GM12864 (cell line): Measurements from ENCODE around the gene AMPD3.

Source experiments
- DNase-seq: peaks from one replicate; pipeline ENCODE4 v3.0.0-alpha.2; 2011; ENCODE audit warnings: low read depth
- H3K4me3 ChIP-seq: 2 replicates; pipeline ENCODE4 v1.5.1; 2011; ENCODE audit warnings: mild to moderate bottlenecking, low read depth, low read length, control low read depth
- TF ChIP-seq, protein P1 (sequence below): IDR thresholded peaks from 2 replicates; pipeline ENCODE4 v1.5.1; 2011; ENCODE audit warnings: low read depth, mild to moderate bottlenecking, moderate library complexity, low read length, control low read depth, inconsistent platforms; ENCODE audit errors: missing control alignments

The AMPD3 gene

DNA sequence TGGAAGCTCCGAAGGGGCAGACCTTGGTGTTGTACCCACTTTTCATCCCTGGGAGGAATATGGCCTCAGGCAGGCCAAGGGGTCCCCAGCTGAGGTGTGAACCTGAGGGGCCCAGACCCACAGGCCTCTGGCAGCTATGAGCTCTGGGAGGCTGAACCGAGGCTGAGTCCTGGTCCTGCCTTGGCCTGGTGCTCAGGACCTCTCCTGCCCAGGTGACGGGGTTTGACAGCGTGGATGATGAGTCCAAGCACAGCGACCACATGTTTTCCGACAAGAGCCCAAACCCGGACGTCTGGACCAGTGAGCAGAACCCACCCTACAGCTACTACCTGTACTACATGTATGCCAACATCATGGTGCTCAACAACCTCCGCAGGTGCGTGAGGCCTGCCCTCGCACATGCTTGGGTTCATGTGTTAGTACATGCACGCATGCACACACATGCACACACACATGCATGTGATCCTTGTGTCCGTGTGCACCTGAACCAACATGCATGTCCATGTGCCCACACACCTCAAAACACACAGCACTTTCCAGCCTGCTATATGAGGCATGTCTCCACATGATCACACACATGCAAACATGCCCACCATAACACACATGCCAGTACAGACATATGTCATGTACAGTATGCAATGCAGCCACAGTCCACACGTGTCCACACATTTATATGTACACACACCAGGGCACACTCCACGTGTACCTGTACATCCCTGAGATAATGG is 45.0 kb downstream of the AMPD3 start:
- TF ChIP-seq, protein P1, sequence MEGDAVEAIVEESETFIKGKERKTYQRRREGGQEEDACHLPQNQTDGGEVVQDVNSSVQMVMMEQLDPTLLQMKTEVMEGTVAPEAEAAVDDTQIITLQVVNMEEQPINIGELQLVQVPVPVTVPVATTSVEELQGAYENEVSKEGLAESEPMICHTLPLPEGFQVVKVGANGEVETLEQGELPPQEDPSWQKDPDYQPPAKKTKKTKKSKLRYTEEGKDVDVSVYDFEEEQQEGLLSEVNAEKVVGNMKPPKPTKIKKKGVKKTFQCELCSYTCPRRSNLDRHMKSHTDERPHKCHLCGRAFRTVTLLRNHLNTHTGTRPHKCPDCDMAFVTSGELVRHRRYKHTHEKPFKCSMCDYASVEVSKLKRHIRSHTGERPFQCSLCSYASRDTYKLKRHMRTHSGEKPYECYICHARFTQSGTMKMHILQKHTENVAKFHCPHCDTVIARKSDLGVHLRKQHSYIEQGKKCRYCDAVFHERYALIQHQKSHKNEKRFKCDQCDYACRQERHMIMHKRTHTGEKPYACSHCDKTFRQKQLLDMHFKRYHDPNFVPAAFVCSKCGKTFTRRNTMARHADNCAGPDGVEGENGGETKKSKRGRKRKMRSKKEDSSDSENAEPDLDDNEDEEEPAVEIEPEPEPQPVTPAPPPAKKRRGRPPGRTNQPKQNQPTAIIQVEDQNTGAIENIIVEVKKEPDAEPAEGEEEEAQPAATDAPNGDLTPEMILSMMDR, result no peak
- no peak for DNase-seq
- H3K4me3 ChIP-seq, result no peak overlapping the region

GRCh38 chr11:10500757-10501684 is 46.0 kb downstream of the AMPD3 start:
- TF ChIP-seq, protein P1, result no peak
- no peak for DNase-seq
- H3K4me3 ChIP-seq, result no peak overlapping the region

DNA sequence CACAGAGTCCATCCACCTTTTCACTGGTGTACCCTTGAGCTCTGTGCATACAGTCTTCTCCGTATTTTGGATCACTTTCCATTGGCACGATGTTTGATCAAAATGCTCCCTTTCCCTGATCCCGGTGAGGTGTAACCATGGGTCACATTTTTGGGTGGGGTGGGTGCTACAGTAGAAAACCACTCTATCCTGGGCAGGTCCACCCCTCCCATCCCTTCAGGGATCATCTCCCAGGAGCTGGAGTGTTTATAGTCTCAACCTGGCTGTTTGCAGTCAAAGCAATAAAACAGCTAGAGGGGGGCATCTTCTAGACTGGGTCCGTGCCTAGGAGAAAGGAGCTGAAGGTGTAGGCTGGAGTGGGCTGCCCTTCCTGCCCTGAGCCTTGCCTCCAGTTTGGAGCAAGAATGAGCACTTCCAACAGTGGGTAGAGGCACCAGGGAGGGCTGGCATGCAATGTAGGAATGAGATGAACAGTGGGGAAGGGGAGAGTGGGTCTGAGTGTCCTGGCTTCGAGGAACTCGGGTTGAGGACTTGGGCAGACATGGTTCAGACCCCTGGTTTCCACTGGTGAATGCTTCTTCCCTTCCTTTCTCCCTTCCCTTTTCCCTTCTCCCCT is 47.1 kb downstream of the AMPD3 start:
- H3K4me3 ChIP-seq, result no peak overlapping the region
- no peak for DNase-seq
- TF ChIP-seq, protein P1, result no peak

GRCh38 chr11:10502770-10503169 is 47.7 kb downstream of the AMPD3 start:
- DNase-seq, result no peak
- TF ChIP-seq, protein P1, result no peak
- H3K4me3 ChIP-seq, result no peak overlapping the region

GRCh38 chr11:10503221-10503620 is 48.2 kb downstream of the AMPD3 start:
- no peak for DNase-seq
- TF ChIP-seq, protein P1, result no peak
- H3K4me3 ChIP-seq, result no peak overlapping the region

DNA sequence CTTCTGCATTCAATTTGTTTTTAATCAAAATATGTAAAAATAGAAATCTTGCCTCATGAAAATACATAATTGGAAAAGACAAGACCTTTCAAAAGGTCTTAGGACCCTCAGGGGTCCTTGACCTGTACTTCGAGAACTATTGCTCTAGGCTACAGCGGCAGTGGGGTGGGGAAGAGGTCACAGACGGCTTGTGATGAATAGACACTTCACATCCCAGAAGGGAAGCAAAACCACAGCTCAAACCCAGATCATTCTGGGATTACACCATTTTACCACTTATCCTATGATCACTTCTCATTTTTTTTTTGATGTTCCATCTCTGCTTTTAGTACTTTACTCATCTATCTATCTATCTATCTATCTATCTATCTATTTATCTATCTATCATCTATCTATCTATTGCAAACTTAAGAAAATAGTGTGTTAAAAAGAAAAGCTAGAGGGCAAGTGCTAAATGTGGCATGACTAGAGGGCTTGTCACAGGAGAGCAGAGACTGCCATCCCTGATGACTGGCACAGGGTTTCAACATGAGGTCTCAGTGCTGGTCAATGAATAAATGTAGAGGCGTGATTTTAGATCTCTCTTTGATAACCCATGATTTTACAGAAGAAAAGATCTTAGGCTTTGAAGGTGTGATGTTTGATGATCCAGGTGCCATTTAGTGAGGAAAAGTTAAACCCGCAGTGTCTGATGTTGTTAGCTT is 48.9 kb downstream of the AMPD3 start:
- TF ChIP-seq, protein P1, result no peak
- no peak for DNase-seq
- no peak overlapping the region for H3K4me3 ChIP-seq
